Thyroid gland (tissue), 4 donors: ENCODE data around the gene COL6A3.

Experiments
- CTCF ChIP-seq, 6 experiments: fragments of 200-600 bp in 3 of 6; fragments of 450-650 bp in 3 of 6; sonication (generic) in 3 of 6; IDR thresholded peaks; one replicate each; pipeline ENCODE4 v1.5.1; 2016 to 2019; ENCODE audit warnings: antibody characterized with exemption in 6 of 6, mild to moderate bottlenecking in 2 of 6, inconsistent platforms in 1 of 6, moderate library complexity in 1 of 6
- POLR2A ChIP-seq, 2 donors: fragments of 450-650 bp; IDR thresholded peaks; one replicate each; pipeline ENCODE4 v1.6.1; 2017; ENCODE audit warnings: antibody characterized with exemption in 2 of 2, mild to moderate bottlenecking in 2 of 2, moderate library complexity in 1 of 2

GRCh38 chr2:237351046-237351445 is 62.9 kb downstream of the COL6A3 start:
- TF ChIP-seq POLR2A (IDR thresholded peaks at IDR 0.05) (no peak), CTCF (IDR thresholded peaks at IDR 0.05) (no peak)
